K562 (cell line): ENCODE results near the gene CCDC183. TPM values are rescaled to one million over a fixed set of nuclear protein-coding genes. Genes with fewer than 3 reads are reported as not detected.
A peak's percentile ranks its signal among the peaks of the same experiment; 100 is the strongest.

Experiments used
- ATAC-seq: fragments of 200-7000 bp; cut with Tn5 transposase; 3 replicates; pipeline ENCODE4 v1.9.1; 2020; ENCODE audit warnings: moderate library complexity
- BruUV-seq: library from RNA; stranded (reverse); fragments of 400-500 nt; replicated peaks from 2 replicates; lab custom pipeline; 2021; lab: Mats Ljungman, UMichigan
- CTCF ChIA-PET: fragments of 300-600 bp; formaldehyde crosslinking; extraction: SDS; loops from one replicate; lab custom pipeline; 2021; ENCODE audit warnings: low intra/inter-chr PET ratio; lab: Yijun Ruan, JAX
- POLR2A ChIA-PET: fragments of 300-600, 350-650 bp; sonication (Branson Sonifier 250); formaldehyde crosslinking; extraction: SDS; loops from one replicate; lab custom pipeline; 2021; ENCODE audit warnings: antibody characterized with exemption, inconsistent platforms; lab: Yijun Ruan, JAX
- DNase-seq, 4 experiments: peaks; one replicate each; pipeline versions ENCODE4 v3.0.0 to v3.0.0-alpha.2; 2011 to 2018; ENCODE audit warnings: low spot score in 3 of 4, mixed read lengths in 3 of 4; ENCODE audit errors: extremely low read depth in 1 of 4
- FAIRE-seq: peaks from 2 replicates; lab custom pipeline; 2011; peaks lifted over from hg19 to GRCh38; lab: Jason Lieb, UNC
- H2AFZ ChIP-seq: 2 replicates; pipeline ENCODE4 v1.6.0; 2011; ENCODE audit warnings: low read depth, low read length, control low read depth, inconsistent platforms
- H3K27ac ChIP-seq: fragments of 200-600 bp; 3 replicates; pipeline ENCODE4 v1.8.0; 2011; ENCODE audit warnings: low read depth, mild to moderate bottlenecking, control low read depth, inconsistent platforms, low read length, moderate library complexity, mixed read lengths; ENCODE audit errors: extremely low read depth
- H3K27me3 ChIP-seq, 2 experiments: fragments of 300-600 bp in 1 of 2; 2 replicates in 1 of 2; 3 replicates in 1 of 2; pipeline versions ENCODE4 v1.6.0 to v1.8.0; 2011; ENCODE audit warnings: inconsistent platforms in 2 of 2, low read length in 2 of 2, mild to moderate bottlenecking in 1 of 2, mixed read lengths in 1 of 2, moderate library complexity in 1 of 2; ENCODE audit not compliant: control insufficient read depth in 2 of 2, insufficient read depth in 2 of 2
- H3K36me3 ChIP-seq: fragments of 300-600 bp; 3 replicates; pipeline ENCODE4 v1.8.0; 2011; ENCODE audit warnings: mild to moderate bottlenecking, low read length, inconsistent platforms; ENCODE audit not compliant: control insufficient read depth, insufficient read depth
- H3K4me1 ChIP-seq, 2 experiments: fragments of 200-600 bp in 1 of 2; replicated peaks in 1 of 2; 2 replicates in 1 of 2; 3 replicates in 1 of 2; pipeline versions ENCODE4 v1.5.1 to v1.8.0; 2011; ENCODE audit warnings: inconsistent platforms in 2 of 2, low read length in 2 of 2, mild to moderate bottlenecking in 1 of 2, mixed read lengths in 1 of 2, moderate library complexity in 1 of 2; ENCODE audit not compliant: control insufficient read depth in 2 of 2, insufficient read depth in 2 of 2
- H3K4me2 ChIP-seq: 2 replicates; pipeline ENCODE4 v1.6.1; 2011; ENCODE audit warnings: low read length, control low read depth, inconsistent platforms, mixed read lengths; ENCODE audit not compliant: insufficient read depth
- H3K4me3 ChIP-seq: fragments of 200-600 bp; sonication (generic), shearing (Covaris generic); 2 replicates; pipeline ENCODE4 v1.5.1; 2016; ENCODE audit warnings: control low read depth, inconsistent platforms
- H3K79me2 ChIP-seq: fragments of 200-600 bp; 3 replicates; pipeline ENCODE4 v1.8.0; 2011; ENCODE audit warnings: low read length, inconsistent platforms; ENCODE audit not compliant: control insufficient read depth, insufficient read depth
- H3K9ac ChIP-seq, 2 experiments: 2 replicates each; pipeline versions ENCODE4 v1.6.0 to v1.6.1; 2011; ENCODE audit warnings: low read depth in 2 of 2, low read length in 2 of 2, control low read depth in 1 of 2, inconsistent platforms in 1 of 2, mild to moderate bottlenecking in 1 of 2, mixed read lengths in 1 of 2; ENCODE audit not compliant: insufficient read depth in 1 of 2
- H3K9me1 ChIP-seq: one replicate; pipeline ENCODE4 v1.6.0; 2011; ENCODE audit warnings: inconsistent platforms, mild to moderate bottlenecking, low read length, moderate library complexity; ENCODE audit not compliant: control insufficient read depth, insufficient read depth
- H3K9me3 ChIP-seq: replicated peaks from 2 replicates; pipeline ENCODE4 v1.5.1; 2011; ENCODE audit warnings: low read depth, low read length, inconsistent platforms; ENCODE audit not compliant: control insufficient read depth, insufficient read depth
- H4K20me1 ChIP-seq: replicated peaks from 2 replicates; pipeline ENCODE4 v1.6.1; 2011; ENCODE audit warnings: low read length, inconsistent platforms, mixed read lengths; ENCODE audit not compliant: control insufficient read depth, insufficient read depth
- CC2D1A ChIP-seq: fragments of 450-650 bp; IDR thresholded peaks from 2 replicates; pipeline ENCODE4 v1.6.1; 2017; ENCODE audit warnings: mild to moderate bottlenecking
- E2F1 ChIP-seq: sonication (generic); formaldehyde crosslinking; IDR thresholded peaks from 2 replicates; pipeline ENCODE4 v1.8.1; 2023; ENCODE audit warnings: mild to moderate bottlenecking, missing genetic modification reagents, moderate library complexity
- ELF1 ChIP-seq: fragments of 200-800 bp; sonication (Bioruptor generic); IDR thresholded peaks from 2 replicates; pipeline ENCODE4 v1.6.1; 2016; ENCODE audit warnings: missing genetic modification characterization, missing compliant biosample characterization
- ELK1 ChIP-seq: sonication (generic); formaldehyde crosslinking; IDR thresholded peaks from 2 replicates; pipeline ENCODE4 v1.8.1; 2022; ENCODE audit warnings: missing genetic modification reagents
- GMEB1 ChIP-seq: fragments of 250-450 bp; sonication (Bioruptor Pico); IDR thresholded peaks from 2 replicates; pipeline ENCODE4 v1.4.0; 2020; ENCODE audit warnings: mild to moderate bottlenecking
- MLLT1 ChIP-seq, 2 experiments: fragments of 450-650 bp; IDR thresholded peaks; 2 replicates each; pipeline ENCODE4 v1.6.1; 2016
- POLR2AphosphoS5 ChIP-seq: IDR thresholded peaks from 2 replicates; pipeline ENCODE4 v1.6.1; 2011; ENCODE audit warnings: mild to moderate bottlenecking, low read depth, low read length, moderate library complexity; ENCODE audit not compliant: control insufficient read depth, insufficient read depth
- SLC30A9 ChIP-seq: fragments of 250-450 bp; sonication (Bioruptor Pico); IDR thresholded peaks from 2 replicates; pipeline ENCODE4 v1.8.0; 2022; ENCODE audit warnings: mild to moderate bottlenecking, moderate library complexity
- THAP12 ChIP-seq: fragments of 250-450 bp; sonication (Bioruptor Pico); IDR thresholded peaks from 2 replicates; pipeline ENCODE4 v1.9.0; 2021; ENCODE audit warnings: mild to moderate bottlenecking, inconsistent platforms
- ZBTB34 ChIP-seq: fragments of 250-450 bp; sonication (Bioruptor Pico); IDR thresholded peaks from 2 replicates; pipeline ENCODE4 v1.8.0; 2021; ENCODE audit warnings: mild to moderate bottlenecking, moderate library complexity
- ZC3H11A ChIP-seq: IDR thresholded peaks from 2 replicates; pipeline ENCODE4 v1.6.1; 2012; ENCODE audit warnings: low read depth, low read length, improper control_type of control experiment
- ZNF41 ChIP-seq: fragments of 250-450 bp; sonication (Bioruptor Pico); conservative IDR thresholded peaks from 2 replicates; pipeline ENCODE4 v1.4.0; 2020; ENCODE audit warnings: mild to moderate bottlenecking
- WGBS: fragments of 100-300 bp; shearing (Covaris generic); methylation state at CpG from one replicate; pipeline ENCODE4 v1.1.6; 2016; ENCODE audit warnings: low coverage, mixed read lengths; ENCODE audit not compliant: insufficient coverage; ENCODE audit errors: missing lambda C conversion rate; 5-methylcytosine and 5-hydroxymethylcytosine counted together
- in situ Hi-C: fragments of 300-500 bp; cut with MboI; formaldehyde crosslinking; loops from 4 replicates; pipeline ENCODE4 v1.15.0; 2018; ENCODE audit warnings: inconsistent platforms, mixed read lengths
- intact Hi-C: fragments of 100-400 bp; cut with micrococcal nuclease; formaldehyde crosslinking; loops from 2 replicates; pipeline ENCODE4 v1.14.2; 2022
- polyA plus RNA-seq, 8 experiments: library from polyadenylated mRNA; depleted of rRNA in 4 of 8; stranded (reverse) in 5 of 8; unstranded in 3 of 8; fragments of >200 nt; fragmentation: Nextera tagmentation in 2 of 8; fragmentation: Illumina TruSeq in 1 of 8; extraction: Ambion mirVana in 2 of 8; extraction: Trizol in 1 of 8; gene quantifications; 2 replicates each; pipeline versions ENCODE4 v1.2.1 to v1.2.3, GENCODE V29; 2011 to 2014; ENCODE audit warnings: inconsistent platforms in 1 of 8, missing spikeins in 1 of 8
- total RNA-seq, 7 experiments: library from RNA; depleted of rRNA in 6 of 7; stranded (reverse); fragments of >200 nt in 6 of 7; fragmentation: Illumina TruSeq in 2 of 7; extraction: Trizol in 2 of 7; gene quantifications; 2 replicates each; pipeline versions ENCODE4 v1.2.1 to v1.2.3, GENCODE V29; 2011 to 2021; ENCODE audit warnings: low replicate concordance in 1 of 7

CCDC183 gene
- total and polyA plus RNA-seq, 9 of the 15 experiments (the other 6 are each of a cell fraction or from before 2014, with no cell fraction given): 0.21 to 0.60 (median 0.29) TPM; not detected in 4

- FAIRE-seq (no peak), DNase-seq (no peak), ATAC-seq (no peak)
- peaks cover 2% of the 10 kb centered on the region; the same call in 1 of the 3 replicates for H3K36me3 ChIP-seq
- H3K9me1 ChIP-seq: peaks cover under 1% of the 10 kb centered on the region
- peaks cover 41 to 71% of the 10 kb centered on the region in 2 experiments; a peak in 4 of 5 replicates for H3K4me1 ChIP-seq
- H3K27me3 ChIP-seq: no peaks in the 10 kb centered on the region
- 90% methylated on average over 6 of the region's 6 CpGs for WGBS
- no TSS peak for BruUV-seq
- ChIA-PET CTCF (no interaction called here), POLR2A (no interaction called here)
- no peaks in the 10 kb centered on the region for H4K20me1 ChIP-seq
- no peaks in the 10 kb centered on the region for H3K79me2 ChIP-seq
- H3K4me3 ChIP-seq: no peak overlapping the region
- peak overlapping the region in 1 of 2 experiments; percentile 76; a peak in 1 of 4 replicates for H3K9ac ChIP-seq
- no peak overlapping the region for H3K27ac ChIP-seq
- H3K9me3 ChIP-seq: no peaks in the 10 kb centered on the region
- intact Hi-C loops: no loop called here
- in situ Hi-C loops: loop anchor here (25.0 kb wide), 1 partner anchor 439 kb away; the partner anchor contains the start of genes CYSRT1, RNF224, SLC34A3 and TUBB4B
- no peak overlapping the region for H2AFZ ChIP-seq
- no peak overlapping the region for H3K4me2 ChIP-seq
- TF ChIP-seq ZNF41 (CRISPR knock-in tag) (no peak), ZC3H11A (no peak), GMEB1 (CRISPR knock-in tag) (no peak), ZBTB34 (CRISPR knock-in tag) (no peak), POLR2AphosphoS5 (no peak), E2F1 (no peak), SLC30A9 (CRISPR knock-in tag) (no peak), ELK1 (CRISPR knock-in tag) (no peak), THAP12 (CRISPR knock-in tag) (no peak), ELF1 (no peak), CC2D1A (no peak), MLLT1 (IDR thresholded peaks at IDR 0.05) (no peak)
Observed at GRCh38 chr9:136798708-136799078, 2.6 kb downstream of the CCDC183 start.
